LoVo (cell line): Measurements from ENCODE around the gene ITIH4.

Experiments
- DNase-seq: peaks from one replicate; pipeline ENCODE4 v3.0.0-alpha.2; 2016; ENCODE audit warnings: low spot score

The ITIH4 gene

DNA sequence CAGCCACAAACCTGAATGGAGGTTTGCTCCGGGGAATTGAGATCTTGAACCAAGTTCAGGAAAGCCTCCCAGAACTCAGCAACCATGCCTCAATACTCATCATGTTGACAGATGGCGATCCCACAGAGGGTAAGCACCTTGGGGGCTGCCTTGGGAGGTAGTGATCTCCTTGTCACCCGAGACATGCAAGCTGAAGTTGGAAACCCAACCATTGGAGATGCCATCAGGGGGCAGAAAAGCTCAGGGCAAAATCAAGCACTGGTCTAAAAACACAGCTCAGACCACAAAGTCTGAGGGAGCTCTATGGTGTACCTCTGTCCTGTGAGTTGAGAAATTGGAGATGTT is 47.3 kb downstream of the ITIH4 start:
- no peak for DNase-seq

DNA sequence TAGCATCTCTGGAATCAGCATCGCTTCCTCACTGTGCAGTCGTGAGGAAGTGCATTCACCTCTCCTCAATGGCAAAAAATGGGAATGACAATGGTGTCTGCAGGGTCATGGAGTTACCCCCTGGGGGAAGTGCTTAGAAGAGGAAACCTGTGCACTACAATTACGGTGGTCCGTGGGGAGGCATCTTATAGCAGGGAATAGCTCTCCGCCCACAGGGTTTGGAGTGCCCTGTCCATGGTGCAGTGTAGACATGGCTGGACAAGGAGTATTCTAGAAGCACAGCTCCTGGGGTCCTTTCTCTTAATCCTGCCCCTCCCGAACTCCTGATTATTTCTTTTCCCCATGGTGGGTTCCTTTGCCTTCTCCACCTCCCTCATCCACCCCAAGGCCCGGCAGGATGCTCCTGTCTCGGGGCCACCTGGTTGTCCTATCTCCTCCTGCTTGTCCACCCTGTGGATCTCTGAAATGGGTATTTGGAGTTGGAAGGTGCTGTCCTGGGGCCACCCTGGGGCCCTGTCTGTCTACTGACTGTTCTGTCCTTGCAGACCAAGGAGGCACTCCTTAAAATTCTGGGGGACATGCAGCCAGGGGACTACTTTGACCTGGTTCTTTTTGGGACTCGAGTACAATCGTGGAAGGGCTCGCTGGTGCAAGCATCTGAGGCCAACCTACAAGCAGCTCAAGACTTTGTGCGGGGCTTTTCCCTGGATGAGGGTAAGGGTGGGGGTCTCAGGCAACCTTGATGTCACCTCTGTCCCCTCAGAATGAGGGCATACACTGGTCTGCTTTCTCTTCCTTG is 47.9 kb downstream of the ITIH4 start:
- no peak for DNase-seq

DNA sequence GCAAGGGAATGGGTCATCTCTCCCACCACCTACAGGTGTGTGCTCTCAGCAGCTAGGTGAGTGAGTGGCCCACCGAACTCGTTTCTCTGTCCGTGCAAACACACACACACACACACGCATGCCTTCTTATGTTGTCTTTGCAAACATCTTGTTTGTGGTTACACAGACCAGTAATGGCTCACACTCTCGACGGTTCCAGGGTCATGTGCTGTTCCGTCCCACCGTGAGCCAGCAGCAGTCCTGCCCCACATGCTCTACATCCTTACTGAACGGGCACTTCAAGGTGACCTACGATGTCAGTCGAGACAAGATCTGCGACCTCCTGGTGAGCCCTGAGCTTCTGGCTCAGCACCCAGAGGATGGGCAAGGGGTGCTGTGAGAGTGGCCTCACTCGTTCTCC is 48.7 kb downstream of the ITIH4 start:
- DNase-seq, result no peak

DNA sequence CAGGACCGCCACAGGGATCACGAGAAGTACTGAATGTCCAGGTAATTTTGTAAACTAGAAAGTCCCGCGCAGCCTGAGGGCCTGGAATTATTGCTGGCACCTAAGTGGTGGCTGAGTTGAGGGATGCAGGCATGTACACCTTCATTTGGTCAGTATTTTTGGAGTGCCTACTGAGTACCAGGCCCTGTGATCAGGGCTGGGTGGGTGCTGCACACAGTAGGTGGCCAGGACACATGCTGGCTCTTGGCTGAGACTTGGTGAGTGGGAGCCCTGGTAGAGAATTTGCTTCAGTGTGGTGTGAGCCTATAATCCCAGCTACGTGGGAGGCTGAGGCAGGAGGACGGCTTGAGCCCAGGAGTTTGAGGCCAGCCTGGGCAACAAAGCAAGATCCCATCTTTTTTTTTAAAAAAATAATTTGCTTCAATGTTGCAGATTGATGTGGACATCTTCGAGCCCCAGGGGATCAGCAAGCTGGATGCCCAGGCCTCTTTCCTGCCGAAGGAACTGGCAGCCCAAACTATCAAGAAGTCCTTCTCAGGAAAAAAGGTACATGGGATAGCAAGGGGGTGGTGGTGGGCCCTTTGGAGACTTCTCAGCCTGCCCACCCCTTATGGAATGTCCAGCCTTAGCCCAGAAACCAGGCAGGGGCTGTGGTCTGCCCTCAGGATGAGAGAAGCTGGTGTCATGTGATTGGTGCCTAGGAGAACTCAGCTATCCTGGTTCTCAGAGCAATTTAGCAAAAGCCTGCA is 50.5 kb downstream of the ITIH4 start:
- no peak for DNase-seq

DNA sequence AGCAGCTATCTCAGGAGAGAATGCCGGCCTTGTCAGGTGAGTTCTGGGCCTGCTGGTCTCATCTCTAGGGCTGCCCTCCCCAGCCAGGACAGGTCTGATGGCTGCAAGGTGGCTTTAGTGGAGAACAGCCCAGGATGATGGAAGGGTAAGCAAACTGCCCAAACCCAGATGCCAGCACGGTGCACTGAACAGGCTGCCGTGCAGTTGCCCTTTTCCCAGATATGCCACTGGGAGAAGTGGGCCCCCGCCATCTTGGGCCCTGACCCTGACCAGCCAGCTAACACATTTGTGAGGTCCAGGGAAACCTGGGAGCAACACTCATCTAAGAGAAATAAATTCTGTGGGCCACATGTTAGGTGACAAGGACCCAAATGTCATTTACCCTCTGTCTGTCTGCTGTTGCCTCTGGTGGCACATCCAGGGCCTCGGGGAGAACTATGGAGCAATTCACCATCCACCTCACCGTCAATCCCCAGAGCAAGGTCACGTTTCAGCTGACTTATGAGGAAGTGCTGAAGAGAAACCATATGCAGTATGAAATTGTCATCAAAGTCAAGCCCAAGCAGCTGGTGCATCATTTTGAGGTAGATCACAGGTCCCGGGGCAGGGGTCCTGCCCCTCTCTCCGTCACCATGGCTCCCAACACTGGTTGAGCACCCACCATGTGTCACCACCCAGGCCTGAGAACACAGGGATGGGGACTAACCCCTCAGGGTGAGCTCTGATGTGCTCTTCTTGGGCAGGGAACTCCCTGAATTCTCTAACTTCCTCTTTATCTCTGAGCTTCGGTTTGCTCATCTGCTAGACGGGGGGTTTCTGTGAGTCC is 51.2 kb downstream of the ITIH4 start:
- no peak for DNase-seq

DNA sequence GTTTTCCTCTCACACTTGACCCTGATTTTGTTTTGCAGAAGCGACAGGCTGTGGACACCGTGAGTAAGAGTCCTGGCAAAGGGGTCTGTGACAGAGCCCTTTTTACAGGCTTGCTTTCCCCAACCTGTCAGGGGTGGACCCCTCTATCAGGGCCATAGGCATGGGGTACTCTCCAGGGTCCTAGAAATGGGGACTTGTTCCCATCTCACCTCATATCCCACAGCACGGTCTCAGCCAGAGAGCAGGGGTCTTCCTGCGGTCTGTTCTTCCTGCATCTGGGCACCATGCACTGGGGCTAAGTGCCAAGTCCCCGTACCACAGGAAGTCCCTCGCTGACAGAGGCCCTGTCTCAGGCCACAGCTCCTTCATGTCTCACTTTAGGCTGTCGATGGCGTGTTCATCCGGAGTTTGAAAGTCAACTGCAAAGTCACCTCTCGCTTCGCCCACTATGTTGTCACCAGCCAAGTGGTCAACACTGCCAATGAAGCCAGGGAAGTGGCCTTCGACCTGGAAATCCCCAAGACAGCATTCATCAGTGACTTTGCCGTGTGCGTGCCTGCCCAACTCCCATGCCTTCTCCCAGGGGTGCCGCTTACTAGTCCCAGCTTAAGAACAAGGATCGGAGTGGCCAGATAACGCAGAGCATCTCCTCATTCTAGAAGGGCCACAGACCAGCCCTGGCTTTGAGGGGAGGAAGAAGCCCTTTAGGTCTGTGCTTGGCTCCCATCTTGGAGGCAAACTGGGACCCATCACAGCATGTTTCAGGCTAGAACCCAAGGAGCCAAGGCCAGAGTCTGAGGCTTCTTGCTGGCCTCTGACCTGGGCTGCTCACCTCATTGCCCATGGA is 52.3 kb downstream of the ITIH4 start:
- DNase-seq, result no peak

DNA sequence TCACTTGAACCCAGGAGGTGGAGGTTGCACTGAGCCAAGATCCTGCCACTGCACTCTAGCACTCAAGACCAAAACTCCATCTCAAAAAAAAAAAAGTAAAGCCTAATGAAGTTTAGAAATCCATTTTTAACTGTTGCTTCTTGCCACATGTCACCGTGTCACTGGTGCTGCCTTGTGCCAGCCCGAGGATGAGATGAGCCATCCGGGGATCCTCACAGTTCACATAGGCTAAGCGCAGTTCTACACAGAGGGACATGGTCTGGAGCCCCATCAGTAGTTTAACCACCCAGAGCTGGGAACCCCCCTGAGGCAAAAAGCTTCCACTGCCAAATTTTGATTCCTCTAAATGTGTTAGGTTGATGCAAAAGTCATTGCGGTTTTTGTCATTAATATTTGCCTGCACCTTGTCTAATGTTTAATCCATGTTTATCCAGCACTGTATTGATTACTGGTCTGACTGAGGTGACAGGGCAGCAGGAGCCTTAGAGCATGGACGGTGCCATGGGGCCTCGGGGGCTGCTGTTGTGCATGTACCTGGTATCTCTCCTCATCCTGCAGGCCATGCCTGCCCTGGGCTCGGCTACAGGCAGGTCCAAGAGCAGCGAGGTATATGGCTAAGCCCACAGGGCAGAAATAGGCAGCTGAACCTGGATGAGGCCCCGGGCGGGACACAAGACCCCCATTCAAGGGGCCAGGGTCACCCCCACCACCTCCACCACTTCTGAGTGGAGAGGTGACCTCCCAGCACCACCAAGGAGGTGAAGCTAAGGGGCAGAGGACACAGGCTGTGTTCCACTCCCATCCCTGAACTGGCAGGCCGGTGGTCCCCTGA is 53.1 kb downstream of the ITIH4 start, which contains the start of gene ITIH1:
Gene ITIH1, plus strand, starts transcription at position 473 of the 832 bp plus-strand sequence. Its CDS starts 17 bp downstream, at position 490.
- DNase-seq, result no peak

DNA sequence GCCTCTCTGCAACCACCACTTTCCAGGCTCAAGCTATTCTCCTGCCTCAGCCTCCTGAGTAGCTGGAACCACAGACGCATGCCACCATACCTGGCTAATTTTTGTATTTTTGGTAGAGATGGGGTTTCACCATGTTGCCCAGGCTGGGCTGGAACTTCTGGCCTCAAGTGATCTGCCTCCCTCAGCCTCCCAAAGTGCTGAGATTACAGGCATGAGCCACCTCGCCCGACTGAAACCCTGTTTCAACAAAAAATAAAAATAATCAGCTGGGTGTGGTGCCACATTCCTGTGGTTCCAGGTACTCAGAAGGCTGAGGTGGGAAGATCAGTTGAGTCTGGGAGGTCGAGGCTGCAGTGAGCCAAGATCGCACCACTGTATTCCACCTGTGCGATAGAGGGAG is 54.0 kb downstream of the ITIH4 start:
- peak; percentile 7 for DNase-seq

DNA sequence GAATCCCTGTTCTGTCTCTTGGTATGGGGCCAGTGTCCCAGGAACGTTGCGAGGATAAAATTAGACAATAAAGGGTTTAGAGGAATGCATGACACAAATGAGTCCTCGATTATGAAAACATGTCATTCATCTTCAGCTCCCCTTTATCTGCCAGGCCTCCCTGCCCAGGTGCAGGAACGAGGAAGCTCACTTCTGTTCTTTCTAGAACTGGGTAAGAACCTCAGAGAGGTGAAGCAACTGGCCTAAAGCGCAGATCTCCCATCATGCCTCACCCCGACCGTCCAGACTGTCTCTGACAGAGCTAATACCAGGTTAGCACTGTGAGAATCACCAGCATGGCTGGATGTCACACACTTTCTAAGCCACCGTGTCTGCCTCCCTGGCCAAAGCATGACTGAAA is 54.6 kb downstream of the ITIH4 start:
- DNase-seq, result no peak

DNA sequence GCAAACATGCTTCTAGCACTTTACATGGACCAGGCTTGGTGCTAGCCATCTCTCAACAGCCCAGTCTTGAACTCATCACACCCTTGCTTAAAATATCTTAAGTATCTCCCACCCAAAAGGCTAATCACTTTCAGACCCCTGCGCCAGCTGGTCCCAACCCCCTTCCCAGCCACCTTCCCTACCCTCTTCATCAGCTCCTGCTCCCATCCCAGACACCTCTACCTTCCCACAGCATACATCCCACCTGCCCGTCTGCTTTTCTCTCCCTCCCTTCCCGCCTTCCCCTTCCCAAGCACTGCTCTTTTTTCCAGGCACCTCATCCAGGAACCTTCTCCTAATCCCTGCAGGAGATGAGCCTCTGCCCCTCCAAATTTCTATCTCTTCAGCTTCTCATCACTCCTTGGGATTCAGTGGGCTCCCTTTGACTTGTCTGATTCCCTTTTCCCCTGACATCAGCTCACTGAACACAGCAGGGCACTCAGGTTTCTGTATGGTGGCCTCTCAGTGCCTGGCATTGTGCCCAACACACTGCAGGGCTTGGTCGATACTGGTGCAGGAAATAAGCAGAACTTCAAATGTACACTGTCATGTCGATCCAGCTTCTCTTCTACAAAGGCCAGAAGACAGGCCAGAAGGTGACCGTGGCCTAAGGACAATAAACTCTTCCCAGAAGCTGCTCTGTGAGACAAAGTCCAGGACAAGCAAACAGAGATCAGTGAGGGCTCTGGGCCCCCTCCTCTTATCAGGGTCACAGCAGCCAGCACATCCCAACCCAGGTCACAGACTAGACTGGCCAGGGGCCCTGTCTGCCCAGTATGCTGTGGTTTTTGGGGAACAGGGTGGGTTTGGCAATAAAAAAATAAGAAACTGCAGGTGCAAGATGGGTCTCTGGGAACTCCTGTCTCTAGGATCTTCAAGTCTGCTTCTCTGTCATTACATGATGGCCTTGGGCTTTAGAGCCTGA is 55.3 kb downstream of the ITIH4 start:
- DNase-seq, result no peak

DNA sequence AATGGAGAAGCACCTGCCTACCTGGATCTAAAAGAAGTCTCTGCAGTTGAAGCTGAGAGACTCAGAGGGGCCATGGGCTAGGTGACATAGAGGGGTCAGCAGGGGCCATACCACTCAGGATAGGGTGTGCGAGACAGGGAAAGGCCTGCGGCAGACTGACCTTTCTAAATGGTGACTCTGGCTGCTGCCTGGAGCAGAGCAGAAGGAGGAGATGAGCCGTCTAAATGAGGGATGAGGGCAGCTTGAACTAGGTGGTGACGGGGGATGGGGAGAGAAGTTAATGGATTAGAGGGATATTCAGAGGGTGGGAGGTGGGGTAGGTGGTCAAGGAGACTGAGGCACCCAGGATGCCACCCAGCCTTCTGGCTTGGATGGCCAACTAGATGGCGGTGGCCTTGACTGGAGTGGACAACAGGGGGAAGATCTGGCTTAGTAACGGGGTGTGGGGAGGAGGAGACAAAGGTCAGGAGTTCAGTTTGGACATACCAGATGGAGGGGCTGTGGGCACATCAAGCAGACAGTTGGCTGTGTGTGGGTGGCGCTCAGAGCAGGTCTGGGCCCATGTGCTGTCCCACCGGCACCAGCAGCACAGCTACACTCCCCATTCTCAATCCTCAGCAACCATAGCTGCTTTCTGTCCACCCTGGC is 56.3 kb downstream of the ITIH4 start:
- no peak for DNase-seq

DNA sequence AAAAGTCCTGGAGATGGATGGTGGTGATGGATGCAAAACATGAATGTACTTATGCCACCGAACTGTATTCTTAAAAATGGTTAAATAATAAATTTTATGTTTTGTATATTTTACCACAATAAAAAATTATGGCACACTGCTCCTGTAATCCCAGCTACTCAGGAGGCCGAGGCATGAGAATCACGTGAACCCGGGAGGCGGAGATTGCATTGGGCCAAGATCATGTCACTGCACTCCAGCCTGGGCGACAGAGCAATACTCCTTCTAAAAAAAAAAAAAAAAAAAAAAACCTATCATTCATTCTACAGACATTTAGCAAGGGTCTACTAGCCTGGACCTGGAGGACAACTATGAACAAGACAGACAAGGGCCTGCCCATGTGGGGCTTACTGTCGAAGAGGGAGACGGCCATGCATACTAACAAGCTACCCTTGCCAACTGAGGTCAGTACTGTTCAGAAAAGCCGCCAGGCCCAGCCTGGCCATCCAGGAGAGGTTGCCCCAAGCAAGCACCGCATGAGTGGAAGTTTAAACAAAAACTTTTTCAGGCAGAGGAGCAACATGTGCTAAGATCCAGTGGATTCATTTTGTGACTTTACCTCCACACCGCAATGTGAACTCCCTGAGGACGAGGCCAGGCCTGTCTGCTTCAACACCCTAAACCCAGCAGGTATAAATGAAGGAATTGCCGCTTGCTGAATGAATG is 57.0 kb downstream of the ITIH4 start:
- DNase-seq, result no peak

DNA sequence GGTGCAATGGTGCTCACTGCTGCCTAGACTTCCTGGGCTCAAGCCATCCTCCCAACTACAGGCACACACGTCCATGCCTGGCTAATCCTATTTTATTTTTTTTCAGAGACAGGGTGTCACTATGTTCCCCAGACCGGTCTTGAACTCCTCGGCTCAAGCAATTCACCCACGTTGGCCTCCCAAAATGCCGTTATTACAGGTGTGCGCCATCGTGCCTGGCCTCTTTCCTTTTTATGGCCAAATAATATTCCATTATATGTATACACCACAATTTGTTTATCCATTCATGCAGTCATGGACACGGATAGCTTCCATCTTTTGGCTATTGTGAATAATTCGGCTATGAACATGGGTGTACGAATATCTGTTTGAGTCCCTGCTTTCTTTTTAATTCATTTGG is 58.8 kb downstream of the ITIH4 start:
- no peak for DNase-seq

DNA sequence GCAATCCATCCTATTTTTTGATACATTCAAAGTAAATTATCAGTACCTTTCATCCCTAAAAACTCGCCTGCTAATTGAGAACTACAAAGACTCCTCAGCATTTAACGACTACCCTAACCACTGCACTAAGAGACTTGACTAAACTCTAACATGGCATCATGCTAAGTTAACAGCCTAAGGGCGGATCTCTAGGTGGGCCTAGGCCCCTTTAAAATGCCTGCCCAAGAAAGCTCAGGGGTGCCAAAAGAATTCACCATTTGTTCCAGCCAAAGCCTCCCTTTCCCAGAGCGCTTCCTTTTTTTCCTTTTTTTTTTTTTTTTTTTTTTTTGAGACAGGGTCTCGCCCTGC is 59.2 kb downstream of the ITIH4 start:
- DNase-seq, result no peak

DNA sequence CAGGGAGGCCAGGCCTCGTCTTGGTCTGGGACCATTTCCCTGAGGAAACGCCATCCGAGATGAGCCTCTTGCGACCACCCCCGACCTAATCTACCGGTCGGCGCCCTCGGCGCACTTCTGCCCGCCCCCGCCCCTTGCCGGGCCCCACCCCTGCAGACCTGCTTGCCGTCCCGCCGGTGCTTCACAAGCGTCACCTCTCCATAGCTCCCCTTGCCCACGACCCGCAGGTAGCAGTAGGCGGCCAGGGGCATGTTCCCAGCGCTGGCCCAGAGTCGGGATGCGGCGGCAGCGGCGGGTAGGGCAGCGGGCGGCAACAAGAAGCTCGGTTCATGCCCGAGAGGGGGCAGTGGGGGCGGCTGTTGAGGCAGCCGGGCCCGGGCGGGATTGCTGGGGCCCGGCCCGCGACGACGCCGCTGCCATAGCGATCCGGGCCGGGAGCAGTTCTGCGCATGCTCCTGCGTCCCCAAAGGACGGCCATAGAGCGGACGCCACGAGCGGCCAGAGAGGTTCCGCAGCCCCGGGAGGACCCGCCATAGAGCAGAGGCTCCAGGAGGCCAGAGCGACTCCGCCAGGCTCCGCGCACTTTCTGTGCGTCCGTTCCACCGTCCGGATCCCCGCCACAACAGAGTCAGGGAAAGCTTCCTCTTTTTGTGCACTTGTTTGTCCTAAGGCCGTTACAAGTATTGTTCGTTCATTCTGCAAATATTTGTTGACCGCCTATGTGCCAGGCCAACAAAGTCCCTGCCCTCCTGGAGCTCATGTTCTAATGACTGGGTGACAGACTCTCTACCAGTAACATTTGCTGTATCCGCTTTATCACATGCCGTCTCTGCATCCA is 59.8 kb downstream of the ITIH4 start, which contains the start of gene NEK4:
Gene NEK4, minus strand, starts transcription at position 445 of the 838 bp plus-strand sequence. Its CDS starts 194 bp downstream, at position 251.
- peak; percentile 94 for DNase-seq

DNA sequence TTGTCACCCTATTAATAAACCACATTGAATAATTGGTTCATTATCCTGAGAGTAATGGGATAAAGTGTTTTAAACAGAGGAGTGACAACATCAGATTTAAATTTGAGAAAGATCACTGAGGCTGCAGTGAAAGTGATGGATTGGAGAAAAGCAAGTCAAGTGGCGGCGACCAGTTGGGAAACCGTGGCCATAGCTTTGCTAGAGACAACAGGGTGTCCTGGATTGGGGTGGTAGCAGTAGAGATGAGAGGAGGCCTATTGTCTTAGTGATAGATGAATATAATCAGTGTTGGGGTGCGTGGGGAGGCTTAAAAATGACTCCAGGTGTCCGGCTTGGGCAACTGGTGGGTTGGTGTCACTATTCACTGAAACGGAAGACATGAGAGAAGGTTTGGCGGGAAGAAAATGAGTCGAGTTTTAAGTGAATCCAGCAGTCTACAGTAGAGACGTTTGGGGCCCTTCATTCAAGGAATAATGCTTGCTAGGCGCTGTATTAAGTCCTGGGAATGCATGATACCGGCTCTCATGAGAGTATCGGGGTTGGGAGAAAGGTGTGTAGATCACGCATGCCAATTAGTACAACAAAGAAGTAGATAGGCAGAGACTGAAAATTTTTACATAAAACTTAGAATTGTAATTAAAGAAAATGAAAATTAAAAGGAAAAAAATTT is 60.6 kb downstream of the ITIH4 start:
- no peak for DNase-seq

DNA sequence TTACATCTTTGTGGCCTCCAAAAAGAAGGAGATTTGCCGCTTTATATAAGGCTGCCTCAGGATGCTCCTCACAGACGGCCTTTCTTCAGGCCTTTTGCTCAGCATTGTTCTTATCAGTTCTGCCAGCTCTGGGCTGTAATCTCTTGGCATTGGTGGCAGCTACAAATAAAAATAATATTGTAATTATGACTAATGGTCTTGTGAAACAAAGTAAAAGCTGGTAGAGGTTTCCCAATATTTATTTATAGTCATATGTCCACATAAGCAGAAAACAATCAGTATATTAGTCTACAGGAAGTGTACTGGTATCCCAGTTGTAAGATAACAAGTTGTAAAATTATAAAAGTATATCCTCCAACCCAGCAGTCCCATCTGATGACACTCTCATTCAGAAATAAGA is 67.0 kb downstream of the ITIH4 start:
- no peak for DNase-seq
